HG03354 (cell line): Measurements from ENCODE around the gene SERINC5.
"Not testable (repeated sequence)": the region's sequence is repeated elsewhere in the genome, so short reads cannot be mapped to it uniquely, and the experiment has no call there.

ENCODE experiments used
- ATAC-seq: cut with Tn5 transposase; IDR thresholded peaks from one replicate; pipeline ENCODE4 v1.9.1; 2021; ENCODE audit warnings: mild to moderate bottlenecking; ENCODE audit not compliant: unreplicated experiment, poor library complexity, severe bottlenecking

The SERINC5 gene

DNA sequence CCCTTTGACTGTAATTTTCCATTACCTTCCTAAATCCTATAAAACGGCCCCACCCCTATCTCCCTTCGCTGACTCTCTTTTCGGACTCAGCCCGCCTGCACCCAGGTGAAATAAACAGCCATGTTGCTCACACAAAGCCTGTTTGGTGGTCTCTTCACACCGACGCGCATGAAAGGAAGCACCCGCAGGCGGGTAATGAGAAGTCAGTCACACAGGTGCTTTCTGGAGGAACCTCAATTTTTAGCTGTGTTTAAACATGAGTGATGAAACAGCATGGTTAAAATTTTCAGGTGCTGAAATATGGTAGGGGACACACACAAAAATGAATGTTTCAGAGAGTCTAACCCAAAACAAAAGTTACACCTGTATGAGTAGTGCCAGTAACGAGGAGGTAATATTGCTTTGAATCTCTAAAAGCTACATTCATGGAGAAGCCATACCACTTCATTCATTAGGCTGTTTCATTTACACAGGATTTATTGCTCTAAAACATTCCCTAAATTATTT is 72.1 kb downstream of the SERINC5 start:
- not testable (repeated sequence) for ATAC-seq

- ATAC-seq, result no peak
Measured at GRCh38 chr5:80182809-80183580, 72.9 kb downstream of the SERINC5 start.

DNA sequence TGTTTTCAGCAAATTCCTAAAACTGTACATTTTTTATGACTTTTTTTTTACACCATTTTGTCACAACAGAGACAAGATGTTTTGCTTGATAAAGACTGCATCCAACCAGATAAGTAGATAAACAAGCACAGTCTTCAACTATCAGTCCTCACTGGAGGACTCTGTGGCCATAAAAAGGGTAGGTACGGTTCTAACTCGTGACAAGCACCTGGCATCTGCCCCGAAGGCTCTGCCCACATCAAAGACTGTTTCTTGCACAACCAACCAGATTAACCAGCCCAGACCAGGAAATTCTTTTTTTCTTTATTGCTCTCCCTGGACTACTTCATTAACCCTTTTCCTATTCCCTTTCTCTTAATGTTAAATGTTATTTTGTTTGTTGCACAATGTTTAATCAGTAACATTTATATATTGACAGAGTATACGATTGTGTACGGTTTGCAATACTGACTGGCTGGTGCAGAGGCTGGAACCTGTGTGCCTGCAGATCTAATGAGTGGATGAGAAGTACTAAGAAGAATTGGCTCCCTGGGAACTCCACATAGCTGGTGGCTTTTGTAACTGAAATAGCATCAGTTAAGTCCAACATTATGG is 74.1 kb downstream of the SERINC5 start:
- no peak for ATAC-seq

GRCh38 chr5:80177236-80177635 is 78.6 kb downstream of the SERINC5 start:
- no peak for ATAC-seq

- no peak for ATAC-seq
Measured at GRCh38 chr5:80175337-80175736, 80.5 kb downstream of the SERINC5 start.

DNA sequence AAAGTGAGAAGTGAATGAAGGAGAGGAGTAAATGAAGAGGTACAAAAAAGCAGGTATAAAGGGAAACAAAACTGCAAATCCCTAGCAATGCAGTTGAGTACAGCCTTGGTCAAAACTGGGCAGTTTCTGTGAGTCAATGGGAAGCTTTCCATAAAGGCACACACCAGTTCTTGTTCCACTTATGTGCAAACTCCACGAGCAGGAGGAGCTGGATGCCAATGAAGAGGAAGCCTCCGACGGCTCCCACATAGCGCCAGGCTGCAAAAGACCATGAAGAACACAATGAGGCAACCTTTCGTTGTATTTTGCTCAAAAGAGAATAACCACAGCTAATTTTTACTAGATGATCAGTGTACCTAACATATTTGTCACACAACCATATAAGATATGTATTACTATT is 81.1 kb downstream of the SERINC5 start:
- ATAC-seq, result no peak

DNA sequence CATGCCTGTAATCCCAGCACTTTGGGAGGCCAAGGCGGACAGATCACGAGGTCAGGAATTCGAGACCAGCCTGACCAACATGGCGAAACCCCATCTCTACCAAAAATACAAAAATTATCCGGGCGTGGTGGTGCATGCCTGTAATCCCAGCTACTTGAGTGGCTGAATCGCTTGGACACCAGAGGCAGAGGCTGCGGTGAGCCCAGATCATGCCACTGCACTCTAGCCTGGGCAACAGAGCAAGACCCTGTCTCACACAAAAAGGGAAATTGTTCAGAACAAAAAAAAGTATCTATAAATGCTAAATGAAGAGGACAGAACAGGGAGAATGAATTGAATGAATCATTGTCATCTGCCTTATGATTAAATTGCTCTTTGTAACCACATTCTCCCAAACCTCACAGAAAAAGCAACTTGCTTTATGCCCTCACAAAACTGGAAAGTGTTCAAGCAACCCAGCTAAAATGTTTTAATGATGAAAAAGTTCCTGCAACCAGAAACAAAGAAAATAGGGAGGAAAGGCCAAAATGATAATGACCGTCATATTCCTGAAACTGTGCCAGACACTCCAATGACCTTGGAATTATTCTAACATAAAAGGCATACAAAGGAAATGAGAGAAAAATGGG is 83.7 kb downstream of the SERINC5 start:
- ATAC-seq, result no peak

- no peak for ATAC-seq
Measured at GRCh38 chr5:80170117-80170535, 85.7 kb downstream of the SERINC5 start.

DNA sequence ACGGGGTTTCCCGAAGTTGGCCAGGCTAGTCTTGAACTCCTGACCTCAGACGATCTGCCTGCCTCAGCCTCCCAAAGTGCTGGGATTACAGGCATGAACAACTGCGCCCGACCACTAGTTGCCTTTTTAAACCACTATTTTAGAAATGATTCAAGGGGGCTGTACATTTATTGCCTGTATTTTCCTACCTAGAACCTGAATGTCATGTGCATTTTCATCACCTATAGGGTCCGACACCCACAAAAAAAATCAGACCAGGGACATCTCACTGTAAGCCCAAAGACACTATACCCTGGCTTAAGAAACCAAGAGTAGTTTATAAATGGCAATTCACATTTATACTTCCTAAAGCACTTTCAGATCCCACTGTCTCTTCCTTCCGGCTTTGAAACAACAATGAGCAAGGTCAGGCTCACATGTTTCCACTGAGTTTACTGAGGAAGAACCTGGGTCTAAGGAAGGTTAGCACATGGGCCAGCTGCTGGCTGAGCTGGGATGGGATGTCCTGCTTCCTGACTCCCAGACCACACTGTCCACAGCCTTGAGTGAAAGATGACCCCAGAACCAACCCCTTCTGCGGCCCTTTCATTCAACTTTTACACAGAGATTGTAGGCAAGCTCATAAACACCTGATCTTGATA is 87.3 kb downstream of the SERINC5 start:
- no peak for ATAC-seq

GRCh38 chr5:80165452-80165851 is 90.4 kb downstream of the SERINC5 start:
- no peak for ATAC-seq

GRCh38 chr5:80161165-80161564 is 94.7 kb downstream of the SERINC5 start:
- no peak for ATAC-seq

- ATAC-seq, result no peak
Measured at GRCh38 chr5:80160242-80160641, 95.6 kb downstream of the SERINC5 start.

DNA sequence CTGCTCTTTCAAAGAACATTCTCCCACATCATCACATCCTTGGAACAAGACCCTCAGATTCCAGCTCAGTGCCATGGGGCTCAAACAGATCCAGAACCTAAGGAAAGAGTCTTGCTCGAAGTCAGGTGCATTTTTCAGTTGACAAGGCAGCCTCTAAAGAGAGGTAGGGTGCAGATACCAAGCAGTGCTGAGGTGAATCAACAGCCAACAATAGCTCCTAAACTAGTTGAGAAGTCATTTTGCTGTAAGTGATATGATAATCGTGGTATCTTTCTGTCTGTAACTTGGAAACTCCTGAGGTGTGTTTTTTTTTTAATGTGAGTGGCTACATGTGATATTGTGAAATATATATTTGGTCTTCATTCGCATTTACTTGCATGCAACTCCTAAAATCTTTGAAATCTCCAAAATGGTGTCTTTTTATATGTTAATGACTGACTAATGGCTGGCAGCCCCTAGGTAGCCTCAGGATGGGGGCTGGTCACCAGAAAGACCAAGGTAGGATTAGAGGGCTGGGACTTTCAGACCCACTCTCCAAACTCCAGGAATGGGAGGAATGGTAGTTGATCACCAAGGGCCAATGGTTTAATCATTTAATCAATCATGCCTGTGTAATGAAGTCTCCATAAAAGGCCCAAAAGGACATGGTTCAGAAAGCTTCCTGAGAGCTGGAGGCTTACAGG is 96.6 kb downstream of the SERINC5 start:
- ATAC-seq, result no peak

GRCh38 chr5:80156156-80156555 is 99.7 kb downstream of the SERINC5 start:
- no peak for ATAC-seq

DNA sequence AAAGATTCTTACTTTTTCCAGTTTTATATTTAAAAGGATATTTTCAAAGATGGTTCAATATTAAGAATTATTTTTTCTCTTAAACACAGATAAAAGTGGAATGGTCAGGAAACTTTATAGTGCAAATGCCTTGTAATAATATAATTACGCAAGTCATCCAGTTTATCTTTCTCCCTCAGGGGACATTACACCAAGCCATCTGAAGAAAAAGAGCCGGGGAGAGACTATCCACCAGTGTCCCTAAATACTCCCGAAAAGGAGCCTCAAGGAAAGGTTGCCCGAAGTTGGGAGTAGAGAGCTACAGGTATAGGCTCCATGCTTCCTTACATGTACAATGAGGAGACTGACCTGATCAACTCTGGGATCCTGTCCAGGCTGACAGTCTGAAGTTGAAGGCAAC is 101.1 kb downstream of the SERINC5 start:
- ATAC-seq, result no peak

DNA sequence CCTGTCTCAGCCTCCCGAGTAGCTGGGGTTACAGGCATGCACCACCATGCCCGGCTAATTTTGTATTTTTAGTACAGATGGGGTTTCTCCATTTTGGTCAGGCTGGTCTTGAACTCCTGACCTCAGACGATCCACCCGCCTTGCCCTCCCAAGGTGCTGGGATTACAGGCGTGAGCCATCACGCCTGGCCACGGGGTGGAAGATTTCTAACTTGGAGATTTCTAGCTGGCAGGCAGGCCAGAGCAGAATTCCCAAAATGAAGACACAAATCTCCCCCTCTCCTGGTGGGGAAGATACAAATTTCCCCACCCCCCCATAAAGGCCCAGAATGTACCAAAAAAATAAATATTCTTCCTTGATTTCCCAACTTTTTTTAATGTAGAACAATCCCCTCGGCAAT is 101.6 kb downstream of the SERINC5 start:
- ATAC-seq, result not testable (repeated sequence)

DNA sequence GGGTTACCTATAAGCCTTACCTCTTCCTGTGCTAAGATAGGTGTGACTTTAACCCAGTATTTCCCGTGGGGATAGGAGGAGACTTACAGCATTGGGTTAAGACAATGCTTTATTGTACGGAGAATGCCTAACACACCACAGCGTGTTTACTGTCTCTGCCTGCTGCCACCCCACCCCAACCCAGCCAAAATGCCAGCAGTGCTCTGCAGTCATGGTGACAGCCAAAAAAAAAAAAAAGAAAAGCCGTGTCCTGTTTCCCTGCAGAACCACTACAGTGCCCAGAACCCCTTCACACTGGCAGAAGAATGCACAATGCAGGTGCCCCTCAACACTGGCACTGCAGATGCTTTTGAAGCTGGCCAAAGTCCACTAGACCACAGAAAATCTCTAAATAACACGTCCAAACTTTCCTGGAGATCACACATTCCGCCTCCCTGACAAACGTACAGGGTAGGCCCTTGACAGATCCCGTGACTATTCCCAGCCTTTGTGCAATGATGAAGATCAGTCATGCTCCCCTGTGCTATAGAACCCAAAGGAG is 102.2 kb downstream of the SERINC5 start:
- no peak for ATAC-seq

DNA sequence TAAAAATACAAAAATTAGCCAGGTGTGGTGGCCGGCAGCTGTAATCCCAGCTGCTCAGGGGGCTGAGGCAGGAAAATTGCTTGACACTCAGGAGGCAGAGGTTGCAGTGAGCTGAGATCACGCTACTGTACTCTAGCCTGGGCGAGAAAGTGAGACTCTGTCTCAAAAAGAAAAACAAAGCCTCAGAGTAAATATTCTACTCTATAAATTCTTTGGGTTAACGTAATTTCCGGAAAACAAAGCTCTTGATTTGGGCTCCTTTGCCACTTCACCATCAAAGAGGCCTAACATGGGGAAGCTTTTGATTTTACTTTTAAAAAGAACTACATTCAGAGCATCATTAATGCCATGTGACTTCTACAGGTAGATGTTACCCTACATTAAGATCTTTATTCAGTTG is 103.1 kb downstream of the SERINC5 start:
- ATAC-seq, result no peak

DNA sequence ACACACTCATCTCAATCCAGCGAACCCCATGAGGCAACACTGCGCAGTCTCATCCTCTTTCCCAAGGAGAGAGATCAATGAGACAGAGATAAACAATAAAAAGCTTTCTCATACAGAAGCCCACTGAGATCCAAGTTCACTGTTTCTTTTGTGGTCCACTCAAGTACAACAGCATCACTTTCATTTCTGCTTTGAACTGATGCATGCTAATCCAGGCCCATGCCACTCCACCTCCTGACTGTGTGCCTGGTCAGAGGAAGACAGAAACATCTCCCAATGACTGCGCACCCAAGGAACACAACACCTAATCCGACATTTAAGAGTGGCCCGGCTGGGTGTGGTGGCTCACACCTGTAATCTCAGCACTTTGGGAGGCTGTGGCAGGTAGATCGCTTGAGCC is 104.0 kb downstream of the SERINC5 start:
- no peak for ATAC-seq

- ATAC-seq, result no peak
Measured at GRCh38 chr5:80150731-80151130, 105.1 kb downstream of the SERINC5 start.
